Measurements from ENCODE around the gene SMIM7.

DNA sequence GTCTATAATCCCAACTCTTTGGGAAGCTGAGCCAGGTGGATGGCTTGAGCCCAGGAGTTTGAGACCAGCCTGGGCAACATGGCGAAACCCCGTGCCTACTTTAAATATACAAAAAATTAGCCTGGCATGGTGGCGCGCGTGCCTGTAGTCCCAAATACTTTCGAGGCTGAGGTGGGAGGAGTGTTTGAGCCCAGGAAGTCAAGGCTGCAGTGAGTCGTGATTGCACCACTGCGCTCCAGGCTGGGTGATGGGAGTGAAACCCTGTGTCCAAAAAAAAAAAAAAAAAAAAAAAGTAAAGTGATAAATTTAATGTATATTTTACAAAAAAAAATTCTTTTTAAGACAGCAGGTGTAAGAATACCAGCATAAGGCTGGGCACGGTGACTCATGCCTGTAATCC lies 18.6 kb upstream of the SMIM7 start:
- TF ChIP-seq POLR2A (IDR thresholded peaks at IDR 0.05): no peak
- TF ChIP-seq, protein P1, sequence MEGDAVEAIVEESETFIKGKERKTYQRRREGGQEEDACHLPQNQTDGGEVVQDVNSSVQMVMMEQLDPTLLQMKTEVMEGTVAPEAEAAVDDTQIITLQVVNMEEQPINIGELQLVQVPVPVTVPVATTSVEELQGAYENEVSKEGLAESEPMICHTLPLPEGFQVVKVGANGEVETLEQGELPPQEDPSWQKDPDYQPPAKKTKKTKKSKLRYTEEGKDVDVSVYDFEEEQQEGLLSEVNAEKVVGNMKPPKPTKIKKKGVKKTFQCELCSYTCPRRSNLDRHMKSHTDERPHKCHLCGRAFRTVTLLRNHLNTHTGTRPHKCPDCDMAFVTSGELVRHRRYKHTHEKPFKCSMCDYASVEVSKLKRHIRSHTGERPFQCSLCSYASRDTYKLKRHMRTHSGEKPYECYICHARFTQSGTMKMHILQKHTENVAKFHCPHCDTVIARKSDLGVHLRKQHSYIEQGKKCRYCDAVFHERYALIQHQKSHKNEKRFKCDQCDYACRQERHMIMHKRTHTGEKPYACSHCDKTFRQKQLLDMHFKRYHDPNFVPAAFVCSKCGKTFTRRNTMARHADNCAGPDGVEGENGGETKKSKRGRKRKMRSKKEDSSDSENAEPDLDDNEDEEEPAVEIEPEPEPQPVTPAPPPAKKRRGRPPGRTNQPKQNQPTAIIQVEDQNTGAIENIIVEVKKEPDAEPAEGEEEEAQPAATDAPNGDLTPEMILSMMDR (IDR thresholded peaks at IDR 0.05): no peak
